ENCODE measurements around the gene LTO1.

DNA sequence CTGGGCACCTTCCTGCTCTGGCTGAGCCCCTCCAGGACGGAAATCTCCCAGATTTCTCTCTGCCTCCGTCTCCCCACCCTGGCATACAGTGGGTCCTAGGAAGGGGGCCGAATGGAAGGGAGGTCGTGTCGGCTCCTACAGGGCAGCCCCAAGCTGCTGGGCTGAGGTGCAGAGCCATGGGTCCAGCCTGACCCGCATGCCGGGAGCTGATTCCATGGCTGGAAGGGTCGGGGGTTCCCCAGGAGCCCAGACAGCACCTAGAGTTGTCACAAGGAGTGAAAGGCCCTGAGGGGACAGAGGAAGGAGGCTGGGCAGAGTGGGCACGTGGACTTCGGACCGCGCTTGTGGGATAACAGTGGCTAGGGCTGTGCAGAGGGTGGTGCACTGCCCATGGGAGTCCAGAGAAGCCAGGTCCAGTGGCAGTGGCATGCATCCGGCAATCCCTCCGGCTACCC is 17.7 kb downstream of the LTO1 start:
- no peak for TF ChIP-seq POLR2A (IDR thresholded peaks at IDR 0.05; ENCODE audit: low read depth)
- TF ChIP-seq, protein P1, sequence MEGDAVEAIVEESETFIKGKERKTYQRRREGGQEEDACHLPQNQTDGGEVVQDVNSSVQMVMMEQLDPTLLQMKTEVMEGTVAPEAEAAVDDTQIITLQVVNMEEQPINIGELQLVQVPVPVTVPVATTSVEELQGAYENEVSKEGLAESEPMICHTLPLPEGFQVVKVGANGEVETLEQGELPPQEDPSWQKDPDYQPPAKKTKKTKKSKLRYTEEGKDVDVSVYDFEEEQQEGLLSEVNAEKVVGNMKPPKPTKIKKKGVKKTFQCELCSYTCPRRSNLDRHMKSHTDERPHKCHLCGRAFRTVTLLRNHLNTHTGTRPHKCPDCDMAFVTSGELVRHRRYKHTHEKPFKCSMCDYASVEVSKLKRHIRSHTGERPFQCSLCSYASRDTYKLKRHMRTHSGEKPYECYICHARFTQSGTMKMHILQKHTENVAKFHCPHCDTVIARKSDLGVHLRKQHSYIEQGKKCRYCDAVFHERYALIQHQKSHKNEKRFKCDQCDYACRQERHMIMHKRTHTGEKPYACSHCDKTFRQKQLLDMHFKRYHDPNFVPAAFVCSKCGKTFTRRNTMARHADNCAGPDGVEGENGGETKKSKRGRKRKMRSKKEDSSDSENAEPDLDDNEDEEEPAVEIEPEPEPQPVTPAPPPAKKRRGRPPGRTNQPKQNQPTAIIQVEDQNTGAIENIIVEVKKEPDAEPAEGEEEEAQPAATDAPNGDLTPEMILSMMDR (IDR thresholded peaks at IDR 0.05): no peak
- no peak for TF ChIP-seq POLR2AphosphoS5 (IDR thresholded peaks at IDR 0.05)
